HCT116 (cell line): Measurements from ENCODE around the gene ZHX3. TPM values are rescaled to one million over a fixed set of nuclear protein-coding genes. Genes with fewer than 3 reads are reported as not detected.

Source experiments
- ATAC-seq: fragments of 200-7000 bp; cut with Tn5 transposase; 2 replicates; pipeline ENCODE4 v1.9.1; 2020; ENCODE audit warnings: mild to moderate bottlenecking, moderate library complexity
- BruUV-seq: library from RNA; stranded (reverse); fragments of 400-500 nt; replicated peaks from 2 replicates; lab custom pipeline; 2021; lab: Mats Ljungman, UMichigan
- CTCF ChIA-PET: fragments of 300-600 bp; sonication (Branson Sonifier 250); formaldehyde crosslinking; loops from one replicate; lab custom pipeline; 2021; ENCODE audit warnings: antibody characterized with exemption; lab: Charles Lee
- POLR2A ChIA-PET: fragments of 300-600, 350-600 bp; sonication (Branson Sonifier 250); formaldehyde crosslinking; loops from one replicate; lab custom pipeline; 2021; ENCODE audit warnings: antibody characterized with exemption; lab: Charles Lee
- RAD21 ChIA-PET, 2 experiments: fragments of 300-600 bp; sonication (Branson Sonifier 250); formaldehyde crosslinking; loops; one replicate each; lab custom pipeline; 2023; ENCODE audit warnings: low total read pairs in 2 of 2; ENCODE audit not compliant: uncharacterized antibody in 2 of 2, unreplicated experiment in 2 of 2, low non-redundant PET in 1 of 2; lab: Charles Lee
- DNase-seq: peaks from one replicate; pipeline ENCODE4 v3.0.0-alpha.2; 2010; ENCODE audit warnings: low read depth, low spot score
- H2AFZ ChIP-seq: fragments of 200-600 bp; shearing (Covaris generic), sonication (generic); 2 replicates; pipeline ENCODE4 v1.6.1; 2017; ENCODE audit warnings: low read depth, mixed run types, mixed read lengths, antibody characterized with exemption, low read length; ENCODE audit not compliant: poor library complexity, severe bottlenecking
- H3K27ac ChIP-seq: 2 replicates; pipeline ENCODE4 v1.5.1; 2012; ENCODE audit warnings: low read depth, low read length
- H3K27me3 ChIP-seq: fragments of 200-600 bp; sonication (generic); 2 replicates; pipeline ENCODE4 v1.6.1; 2016; ENCODE audit warnings: mixed run types, low read length, mixed read lengths; ENCODE audit not compliant: insufficient read depth
- H3K36me3 ChIP-seq, 2 experiments: fragments of 200-500 bp in 1 of 2; fragments of 200-600 bp in 1 of 2; sonication (Bioruptor generic) in 1 of 2; sonication (generic) in 1 of 2; 2 replicates each; pipeline versions ENCODE4 v1.5.1 to v1.6.1; 2014 to 2016; ENCODE audit warnings: low read length in 2 of 2, inconsistent platforms in 1 of 2, mixed read lengths in 1 of 2, mixed run types in 1 of 2; ENCODE audit not compliant: insufficient read depth in 2 of 2, control insufficient read depth in 1 of 2
- H3K4me1 ChIP-seq, 2 experiments: fragments of 200-600 bp in 1 of 2; sonication (generic) in 1 of 2; 2 replicates each; pipeline versions ENCODE4 v1.5.1 to v1.6.1; 2012 to 2017; ENCODE audit warnings: low read length in 2 of 2, inconsistent platforms in 1 of 2, mild to moderate bottlenecking in 1 of 2, mixed read lengths in 1 of 2, mixed run types in 1 of 2, moderate library complexity in 1 of 2; ENCODE audit not compliant: insufficient read depth in 2 of 2, control insufficient read depth in 1 of 2
- H3K4me2 ChIP-seq: fragments of 200-600 bp; sonication (generic); 2 replicates; pipeline ENCODE4 v1.6.1; 2017; ENCODE audit warnings: mixed run types, low read length, mixed read lengths
- H3K4me3 ChIP-seq, 2 experiments: fragments of 200-600 bp in 1 of 2; sonication (generic) in 1 of 2; replicated peaks in 1 of 2; 2 replicates each; pipeline ENCODE4 v1.5.1; 2011 to 2016; ENCODE audit warnings: low read length in 2 of 2, control low read depth in 1 of 2, low read depth in 1 of 2, mild to moderate bottlenecking in 1 of 2, mixed read lengths in 1 of 2, mixed run types in 1 of 2
- H3K79me2 ChIP-seq: fragments of 200-600 bp; sonication (generic); 2 replicates; pipeline ENCODE4 v1.6.1; 2017; ENCODE audit warnings: mild to moderate bottlenecking, mixed run types, low read length, moderate library complexity, mixed read lengths; ENCODE audit not compliant: insufficient read depth
- H3K9ac ChIP-seq: fragments of 200-600 bp; sonication (generic); 2 replicates; pipeline ENCODE4 v1.6.1; 2016; ENCODE audit warnings: low read length, mixed read lengths
- H3K9me2 ChIP-seq: fragments of 200-600 bp; sonication (generic), shearing (Covaris generic); 2 replicates; pipeline ENCODE4 v1.6.1; 2017; ENCODE audit warnings: mixed run types, mild to moderate bottlenecking, moderate library complexity; ENCODE audit not compliant: insufficient read depth
- H3K9me3 ChIP-seq, 2 experiments: fragments of 200-500 bp in 1 of 2; fragments of 200-600 bp in 1 of 2; sonication (Bioruptor generic) in 1 of 2; sonication (generic) in 1 of 2; 2 replicates each; pipeline ENCODE4 v1.6.1; 2014 to 2017; ENCODE audit warnings: low read length in 2 of 2, mixed read lengths in 2 of 2, inconsistent platforms in 1 of 2, low read depth in 1 of 2, mild to moderate bottlenecking in 1 of 2, mixed run types in 1 of 2, moderate library complexity in 1 of 2; ENCODE audit not compliant: control insufficient read depth in 1 of 2, insufficient read depth in 1 of 2
- H4K20me1 ChIP-seq: fragments of 200-600 bp; sonication (generic), shearing (Covaris generic); 2 replicates; pipeline ENCODE4 v1.6.1; 2017; ENCODE audit warnings: mixed run types, mild to moderate bottlenecking, moderate library complexity; ENCODE audit not compliant: insufficient read depth
- CBX3 ChIP-seq: IDR thresholded peaks from 2 replicates; pipeline ENCODE4 v1.6.1; 2012; ENCODE audit warnings: low read depth
- CEBPB ChIP-seq: IDR thresholded peaks from 2 replicates; pipeline ENCODE4 v1.6.1; 2012; ENCODE audit warnings: low read depth
- CTCF ChIP-seq, 3 experiments: fragments of 200-600 bp in 1 of 3; sonication (generic) in 1 of 3; IDR thresholded peaks in 2 of 3; conservative IDR thresholded peaks in 1 of 3; 2 replicates each; pipeline ENCODE4 v1.5.1; 2012 to 2017; ENCODE audit warnings: low read depth in 2 of 3, low read length in 2 of 3, antibody characterized with exemption in 1 of 3, borderline replicate concordance in 1 of 3, control low read depth in 1 of 3, mild to moderate bottlenecking in 1 of 3, mixed read lengths in 1 of 3, mixed run types in 1 of 3, moderate library complexity in 1 of 3; ENCODE audit not compliant: insufficient read depth in 1 of 3
- ELF1 ChIP-seq: IDR thresholded peaks from 2 replicates; pipeline ENCODE4 v1.6.1; 2012; ENCODE audit warnings: low read depth, borderline replicate concordance
- EZH2 ChIP-seq: fragments of 200-600 bp; sonication (generic); IDR thresholded peaks from 2 replicates; pipeline ENCODE4 v1.6.1; 2017; ENCODE audit warnings: antibody characterized with exemption, mixed run types
- MAX ChIP-seq: IDR thresholded peaks from 2 replicates; pipeline ENCODE4 v1.6.1; 2012
- RAD21 ChIP-seq: IDR thresholded peaks from 2 replicates; pipeline ENCODE4 v1.6.1; 2012; ENCODE audit warnings: low read depth, mild to moderate bottlenecking
- SIN3A ChIP-seq: IDR thresholded peaks from 2 replicates; pipeline ENCODE4 v1.6.1; 2012; ENCODE audit warnings: low read depth
- TCF7L2 ChIP-seq: IDR thresholded peaks from 2 replicates; pipeline ENCODE4 v1.7.0; 2011; ENCODE audit warnings: borderline replicate concordance, inconsistent platforms; ENCODE audit not compliant: insufficient read depth, insufficient read length; ENCODE audit errors: extremely low read depth
- YY1 ChIP-seq: IDR thresholded peaks from 2 replicates; pipeline ENCODE4 v1.6.1; 2011; ENCODE audit warnings: low read length, low read depth, moderate library complexity, mild to moderate bottlenecking; ENCODE audit not compliant: insufficient replicate concordance; ENCODE audit errors: extremely low read depth
- ZFX ChIP-seq: fragments of 450-650 bp; IDR thresholded peaks from 2 replicates; pipeline ENCODE4 v1.6.1; 2017
- ZNF274 ChIP-seq: fragments of 200-500 bp; sonication (Bioruptor generic); IDR thresholded peaks from 2 replicates; pipeline ENCODE4 v1.6.1; 2014; ENCODE audit warnings: mild to moderate bottlenecking, low read depth, low read length, inconsistent platforms
- intact Hi-C: fragments of 100-400 bp; cut with micrococcal nuclease; formaldehyde crosslinking; loops from 2 replicates; pipeline ENCODE4 v1.10.0; 2022
- total RNA-seq: library from RNA; stranded (reverse); gene quantifications from one replicate; pipeline ENCODE4 v1.2.1, GENCODE V29; 2021; ENCODE audit not compliant: unreplicated experiment

ZHX3 gene
- total RNA-seq, 1 experiment from 2014 or later, result 13.3 TPM

- Histone ChIP-seq H3K9ac (no peak overlapping the region), H3K9me3 (no peaks in the 10 kb centered on the region), H2AFZ (no peak overlapping the region)
- POLR2A ChIA-PET, result no interaction called here
- TF ChIP-seq CTCF (IDR thresholded peaks at IDR 0.05 in 2 of 3, conservative IDR thresholded peaks at IDR 0.05 in 1 of 3; ENCODE audit: borderline replicate concordance in 1 of 3, insufficient read depth in 1 of 3, low read depth in 2 of 3, low read length in 2 of 3), result peak in 2 of 3 experiments; percentile 29 to 32; a peak in 3 of 6 replicates
- TF ChIP-seq CBX3, result no peak
- TF ChIP-seq YY1, result no peak
- peak; percentile 52 for TF ChIP-seq RAD21
- TF ChIP-seq TCF7L2, result no peak
- no peak for TF ChIP-seq ELF1
- TF ChIP-seq SIN3A, result no peak
- TF ChIP-seq EZH2, result no peak
- TF ChIP-seq CEBPB, result no peak
- no peak for TF ChIP-seq ZNF274
- TF ChIP-seq ZFX, result no peak
- no peak for TF ChIP-seq MAX
- TF ChIP-seq, all 23 proteins: peak for 2
- no TSS peak for BruUV-seq
- ATAC-seq, result peak; percentile 71
- Histone ChIP-seq H3K27me3 (no peaks in the 10 kb centered on the region), H3K79me2 (no peaks in the 10 kb centered on the region), H4K20me1 (no peaks in the 10 kb centered on the region), H3K4me2 (no peak overlapping the region), H3K9me2 (no peaks in the 10 kb centered on the region), H3K36me3 (no peaks in the 10 kb centered on the region), H3K4me1 (peaks cover 0 to 7% of the 10 kb centered on the region in 2 experiments; a peak in 1 of 4 replicates), H3K27ac (no peak overlapping the region), H3K4me3 (no peak overlapping the region)
- ChIA-PET CTCF (interaction anchor here (1.0 to 1.5 kb wide), 2 partner anchors 17 to 91 kb away, joined by 3 to 5 read pairs; partner anchors contain the start of gene LPIN3), RAD21 (no interaction called here)
- DNase-seq, result no peak
- intact Hi-C loops, result no loop called here
Observed at GRCh38 chr20:41249411-41250281, 67.9 kb downstream of the ZHX3 start.
